HEK293 (cell line): ENCODE data around the gene CENPC.

ENCODE experiments used
- CTCF ChIA-PET: fragments of 350-600 bp; formaldehyde crosslinking; extraction: SDS; loops from one replicate; lab custom pipeline; 2021; ENCODE audit warnings: antibody characterized with exemption; lab: Yijun Ruan, JAX
- POLR2A ChIA-PET: fragments of 300-600 bp; formaldehyde crosslinking; extraction: SDS; loops from one replicate; lab custom pipeline; 2020; ENCODE audit warnings: antibody characterized with exemption, inconsistent platforms; lab: Yijun Ruan, JAX
- H3K27ac ChIP-seq: fragments of 200-500 bp; sonication (Bioruptor generic); 2 replicates; pipeline ENCODE4 v1.5.1; 2014; ENCODE audit warnings: low read depth, low read length, control low read depth, inconsistent platforms; ENCODE audit errors: extremely low read depth
- H3K36me3 ChIP-seq, 2 experiments: fragments of 200-500 bp in 1 of 2; sonication (Bioruptor generic) in 1 of 2; 1 replicate in 1 of 2; 2 replicates in 1 of 2; pipeline ENCODE4 v1.5.1; 2014 to 2017; ENCODE audit warnings: inconsistent platforms in 2 of 2, low read length in 2 of 2; ENCODE audit not compliant: control insufficient read depth in 2 of 2, insufficient read depth in 1 of 2
- H3K4me1 ChIP-seq: fragments of 200-500 bp; sonication (Bioruptor generic); 2 replicates; pipeline ENCODE4 v1.5.1; 2014; ENCODE audit warnings: mild to moderate bottlenecking, low read length, inconsistent platforms; ENCODE audit not compliant: control insufficient read depth, insufficient read depth
- H3K4me3 ChIP-seq: 2 replicates; pipeline ENCODE4 v1.5.1; 2011; ENCODE audit warnings: low read depth, mild to moderate bottlenecking, control low read depth, low read length, moderate library complexity
- H3K9me3 ChIP-seq: fragments of 200-500 bp; sonication (Bioruptor generic); 2 replicates; pipeline ENCODE4 v1.5.1; 2014; ENCODE audit warnings: low read depth, low read length, inconsistent platforms; ENCODE audit not compliant: control insufficient read depth, insufficient read depth
- GFI1B ChIP-seq: fragments of 450-650 bp; formaldehyde crosslinking; IDR thresholded peaks from 2 replicates; pipeline ENCODE4 v1.5.1; 2016; ENCODE audit warnings: missing biosample characterization, missing genetic modification characterization
- GLIS1 ChIP-seq: fragments of 450-650 bp; formaldehyde crosslinking; IDR thresholded peaks from 2 replicates; pipeline ENCODE4 v1.5.1; 2016; ENCODE audit warnings: missing biosample characterization, missing genetic modification characterization
- HIC1 ChIP-seq: fragments of 450-650 bp; formaldehyde crosslinking; IDR thresholded peaks from 2 replicates; pipeline ENCODE4 v1.5.1; 2016; ENCODE audit warnings: missing biosample characterization, missing genetic modification characterization
- KLF10 ChIP-seq: fragments of 450-650 bp; IDR thresholded peaks from 2 replicates; pipeline ENCODE4 v1.5.1; 2018; ENCODE audit warnings: missing biosample characterization, mild to moderate bottlenecking, missing genetic modification characterization
- KLF16 ChIP-seq: fragments of 450-650 bp; formaldehyde crosslinking; IDR thresholded peaks from 2 replicates; pipeline ENCODE4 v1.5.1; 2017; ENCODE audit warnings: missing biosample characterization, missing genetic modification characterization
- KLF9 ChIP-seq: fragments of 450-650 bp; formaldehyde crosslinking; IDR thresholded peaks from 2 replicates; pipeline ENCODE4 v1.5.1; 2016; ENCODE audit warnings: missing biosample characterization, missing genetic modification characterization, low read depth
- MZF1 ChIP-seq: fragments of 450-650 bp; formaldehyde crosslinking; IDR thresholded peaks from 2 replicates; pipeline ENCODE4 v1.5.1; 2017; ENCODE audit warnings: missing biosample characterization, missing genetic modification characterization, borderline replicate concordance
- SP3 ChIP-seq: fragments of 450-650 bp; formaldehyde crosslinking; IDR thresholded peaks from 2 replicates; pipeline ENCODE4 v1.5.1; 2016; ENCODE audit warnings: missing biosample characterization, missing genetic modification characterization
- WT1 ChIP-seq: fragments of 450-650 bp; formaldehyde crosslinking; IDR thresholded peaks from 2 replicates; pipeline ENCODE4 v1.5.1; 2016; ENCODE audit warnings: missing biosample characterization, missing genetic modification characterization
- ZBTB17 ChIP-seq: fragments of 450-650 bp; formaldehyde crosslinking; IDR thresholded peaks from 2 replicates; pipeline ENCODE4 v1.5.1; 2016; ENCODE audit warnings: missing biosample characterization, missing genetic modification characterization
- ZBTB8A ChIP-seq: fragments of 450-650 bp; formaldehyde crosslinking; IDR thresholded peaks from 2 replicates; pipeline ENCODE4 v1.5.1; 2016; ENCODE audit warnings: missing biosample characterization, missing genetic modification characterization
- ZFP3 ChIP-seq: fragments of 450-650 bp; formaldehyde crosslinking; IDR thresholded peaks from 2 replicates; pipeline ENCODE4 v1.5.1; 2016; ENCODE audit warnings: low read depth, missing biosample characterization, missing genetic modification characterization
- ZNF114 ChIP-seq: fragments of 450-650 bp; formaldehyde crosslinking; IDR thresholded peaks from 2 replicates; pipeline ENCODE4 v1.5.0; 2017; ENCODE audit warnings: missing biosample characterization, missing genetic modification characterization
- ZNF132 ChIP-seq: fragments of 450-650 bp; formaldehyde crosslinking; IDR thresholded peaks from 2 replicates; pipeline ENCODE4 v1.5.1; 2017; ENCODE audit warnings: missing biosample characterization, missing genetic modification characterization, borderline replicate concordance
- ZNF223 ChIP-seq: fragments of 450-650 bp; formaldehyde crosslinking; IDR thresholded peaks from 2 replicates; pipeline ENCODE4 v1.5.1; 2016; ENCODE audit warnings: missing biosample characterization, missing genetic modification characterization
- ZNF24 ChIP-seq: fragments of 450-650 bp; formaldehyde crosslinking; IDR thresholded peaks from 2 replicates; pipeline ENCODE4 v1.5.1; 2016; ENCODE audit warnings: missing biosample characterization, missing genetic modification characterization
- ZNF311 ChIP-seq: fragments of 450-650 bp; formaldehyde crosslinking; IDR thresholded peaks from 2 replicates; pipeline ENCODE4 v1.5.1; 2017; ENCODE audit warnings: missing biosample characterization, missing genetic modification characterization, borderline replicate concordance
- ZNF341 ChIP-seq: fragments of 450-650 bp; formaldehyde crosslinking; IDR thresholded peaks from 2 replicates; pipeline ENCODE4; 2016; ENCODE audit warnings: low read depth, missing biosample characterization, missing genetic modification characterization
- ZNF366 ChIP-seq: fragments of 450-650 bp; formaldehyde crosslinking; conservative IDR thresholded peaks from 2 replicates; pipeline ENCODE4 v1.5.1; 2016; ENCODE audit warnings: missing biosample characterization, missing genetic modification characterization
- ZNF48 ChIP-seq: fragments of 450-650 bp; formaldehyde crosslinking; IDR thresholded peaks from 2 replicates; pipeline ENCODE4 v1.5.1; 2016; ENCODE audit warnings: missing biosample characterization, missing genetic modification characterization
- ZNF544 ChIP-seq: fragments of 450-650 bp; formaldehyde crosslinking; IDR thresholded peaks from 2 replicates; pipeline ENCODE4 v1.5.0; 2017; ENCODE audit warnings: missing biosample characterization, missing genetic modification characterization
- ZNF548 ChIP-seq: fragments of 450-650 bp; formaldehyde crosslinking; IDR thresholded peaks from 2 replicates; pipeline ENCODE4 v1.5.1; 2016; ENCODE audit warnings: missing biosample characterization, missing genetic modification characterization
- ZNF560 ChIP-seq: fragments of 450-650 bp; formaldehyde crosslinking; IDR thresholded peaks from 2 replicates; pipeline ENCODE4 v1.5.1; 2017; ENCODE audit warnings: missing biosample characterization, missing genetic modification characterization, borderline replicate concordance
- ZNF626 ChIP-seq: fragments of 450-650 bp; sonication (Bioruptor Pico); formaldehyde crosslinking; IDR thresholded peaks from 2 replicates; pipeline ENCODE4 v1.5.1; 2018; ENCODE audit warnings: missing biosample characterization, missing genetic modification characterization, inconsistent platforms
- ZNF837 ChIP-seq: fragments of 450-650 bp; formaldehyde crosslinking; IDR thresholded peaks from 2 replicates; pipeline ENCODE4 v1.5.1; 2016; ENCODE audit warnings: missing biosample characterization, missing genetic modification characterization
- TF ChIP-seq, protein P1 (sequence below): fragments of 450-650 bp; formaldehyde crosslinking; IDR thresholded peaks from 2 replicates; pipeline ENCODE4 v1.5.1; 2016; ENCODE audit warnings: missing biosample characterization, missing genetic modification characterization
- TF ChIP-seq, protein P2 (sequence below): fragments of 450-650 bp; formaldehyde crosslinking; IDR thresholded peaks from 2 replicates; pipeline ENCODE4; 2016; ENCODE audit warnings: missing biosample characterization, missing genetic modification characterization
- TF ChIP-seq, protein P3 (sequence below): fragments of 450-650 bp; formaldehyde crosslinking; IDR thresholded peaks from 2 replicates; pipeline ENCODE4 v1.5.1; 2017; ENCODE audit warnings: missing biosample characterization, missing genetic modification characterization

The CENPC gene

DNA sequence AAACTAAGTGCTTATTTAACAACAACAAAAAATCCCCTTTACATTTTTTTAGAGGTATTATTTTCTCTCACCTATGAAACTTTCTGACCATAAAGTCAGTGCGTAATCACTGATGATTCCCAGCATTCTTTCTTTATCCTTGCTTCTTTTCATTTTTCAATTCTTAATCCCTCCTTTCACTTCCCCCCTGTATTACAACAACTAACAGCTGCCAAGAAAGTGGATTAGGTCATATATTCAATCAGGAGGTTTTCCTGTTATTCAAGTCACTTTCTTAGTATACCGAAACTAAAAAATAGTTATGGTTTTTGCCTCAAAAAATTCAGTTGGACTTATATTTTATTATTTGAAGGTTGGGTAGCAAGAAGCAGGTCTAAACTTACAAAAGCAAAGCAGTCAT lies 11.1 kb upstream of the CENPC start (continued):
- TF ChIP-seq ZNF132 (tag by site-specific recombination) (no peak), ZNF114 (tag by site-specific recombination) (no peak), ZNF544 (tag by site-specific recombination) (no peak), ZNF560 (tag by site-specific recombination) (no peak), ZBTB8A (tag by site-specific recombination) (no peak)
- TF ChIP-seq, protein P1, sequence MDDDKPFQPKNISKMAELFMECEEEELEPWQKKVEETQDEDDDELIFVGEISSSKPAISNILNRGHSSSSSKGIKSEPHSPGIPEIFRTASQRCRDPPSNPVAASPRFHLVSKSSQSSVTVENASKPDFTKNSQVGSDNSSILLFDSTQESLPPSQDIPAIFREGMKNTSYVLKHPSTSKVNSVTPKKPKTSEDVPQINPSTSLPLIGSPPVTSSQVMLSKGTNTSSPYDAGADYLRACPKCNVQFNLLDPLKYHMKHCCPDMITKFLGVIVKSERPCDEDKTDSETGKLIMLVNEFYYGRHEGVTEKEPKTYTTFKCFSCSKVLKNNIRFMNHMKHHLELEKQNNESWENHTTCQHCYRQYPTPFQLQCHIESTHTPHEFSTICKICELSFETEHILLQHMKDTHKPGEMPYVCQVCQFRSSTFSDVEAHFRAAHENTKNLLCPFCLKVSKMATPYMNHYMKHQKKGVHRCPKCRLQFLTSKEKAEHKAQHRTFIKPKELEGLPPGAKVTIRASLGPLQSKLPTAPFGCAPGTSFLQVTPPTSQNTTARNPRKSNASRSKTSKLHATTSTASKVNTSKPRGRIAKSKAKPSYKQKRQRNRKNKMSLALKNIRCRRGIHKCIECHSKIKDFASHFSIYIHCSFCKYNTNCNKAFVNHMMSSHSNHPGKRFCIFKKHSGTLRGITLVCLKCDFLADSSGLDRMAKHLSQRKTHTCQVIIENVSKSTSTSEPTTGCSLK: no peak

DNA sequence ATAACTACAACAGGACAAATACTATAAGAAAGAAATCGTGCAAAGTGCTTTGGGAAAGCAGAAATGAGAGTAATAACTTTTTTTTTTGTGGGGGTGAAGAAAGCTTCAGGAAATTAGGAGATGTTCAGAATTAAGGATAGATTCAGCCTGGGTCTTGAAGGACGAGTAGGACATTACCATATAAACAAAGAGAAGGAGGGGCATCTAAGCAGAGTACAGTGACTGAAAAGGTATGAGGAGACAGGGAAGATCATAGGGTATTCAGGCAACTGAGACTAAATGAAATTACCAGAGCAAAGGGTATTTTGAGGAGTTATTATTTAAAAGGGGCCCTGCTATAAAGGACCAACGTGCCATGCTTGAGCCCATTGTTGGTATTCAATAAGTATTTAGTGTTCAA lies 10.1 kb upstream of the CENPC start:
- CTCF ChIA-PET: no interaction called here
- no peaks in the 10 kb centered on the region for H3K36me3 ChIP-seq
- no peaks in the 10 kb centered on the region for H3K9me3 ChIP-seq
- H3K27ac ChIP-seq: no peak overlapping the region
- H3K4me1 ChIP-seq: no peaks in the 10 kb centered on the region
- POLR2A ChIA-PET: no interaction called here
- H3K4me3 ChIP-seq: no peak overlapping the region
- TF ChIP-seq ZNF837 (tag by site-specific recombination) (no peak), ZNF24 (tag by site-specific recombination) (no peak), GLIS1 (no peak), ZNF626 (tag by site-specific recombination) (no peak), MZF1 (tag by site-specific recombination) (no peak), ZNF48 (tag by site-specific recombination) (no peak), KLF16 (tag by site-specific recombination) (no peak), KLF9 (no peak)
- TF ChIP-seq, protein P2, sequence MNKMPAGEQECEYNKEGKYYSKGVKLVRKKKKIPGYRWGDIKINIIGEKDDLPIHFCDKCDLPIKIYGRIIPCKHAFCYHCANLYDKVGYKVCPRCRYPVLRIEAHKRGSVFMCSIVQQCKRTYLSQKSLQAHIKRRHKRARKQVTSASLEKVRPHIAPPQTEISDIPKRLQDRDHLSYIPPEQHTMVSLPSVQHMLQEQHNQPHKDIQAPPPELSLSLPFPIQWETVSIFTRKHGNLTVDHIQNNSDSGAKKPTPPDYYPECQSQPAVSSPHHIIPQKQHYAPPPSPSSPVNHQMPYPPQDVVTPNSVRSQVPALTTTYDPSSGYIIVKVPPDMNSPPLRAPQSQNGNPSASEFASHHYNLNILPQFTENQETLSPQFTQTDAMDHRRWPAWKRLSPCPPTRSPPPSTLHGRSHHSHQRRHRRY (tag by site-specific recombination): no peak

- H3K36me3 ChIP-seq: no peaks in the 10 kb centered on the region
- ChIA-PET CTCF (interaction anchor here (0.9 kb wide), 1 partner anchor 191 kb away, joined by 4 read pairs; no protein-coding TSS in a partner anchor), POLR2A (no interaction called here)
- H3K4me1 ChIP-seq: no peaks in the 10 kb centered on the region
- no peak overlapping the region for H3K4me3 ChIP-seq
- H3K9me3 ChIP-seq: no peaks in the 10 kb centered on the region
- no peak overlapping the region for H3K27ac ChIP-seq
- no peak for TF ChIP-seq ZNF341 (tag by site-specific recombination)
- no peak for TF ChIP-seq ZBTB17 (tag by site-specific recombination)
- TF ChIP-seq HIC1: no peak
- TF ChIP-seq MZF1 (tag by site-specific recombination): no peak
- TF ChIP-seq, protein P3, sequence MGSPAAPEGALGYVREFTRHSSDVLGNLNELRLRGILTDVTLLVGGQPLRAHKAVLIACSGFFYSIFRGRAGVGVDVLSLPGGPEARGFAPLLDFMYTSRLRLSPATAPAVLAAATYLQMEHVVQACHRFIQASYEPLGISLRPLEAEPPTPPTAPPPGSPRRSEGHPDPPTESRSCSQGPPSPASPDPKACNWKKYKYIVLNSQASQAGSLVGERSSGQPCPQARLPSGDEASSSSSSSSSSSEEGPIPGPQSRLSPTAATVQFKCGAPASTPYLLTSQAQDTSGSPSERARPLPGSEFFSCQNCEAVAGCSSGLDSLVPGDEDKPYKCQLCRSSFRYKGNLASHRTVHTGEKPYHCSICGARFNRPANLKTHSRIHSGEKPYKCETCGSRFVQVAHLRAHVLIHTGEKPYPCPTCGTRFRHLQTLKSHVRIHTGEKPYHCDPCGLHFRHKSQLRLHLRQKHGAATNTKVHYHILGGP: no peak
- no peak for TF ChIP-seq ZNF626 (tag by site-specific recombination)
- no peak for TF ChIP-seq WT1 (tag by site-specific recombination)
- TF ChIP-seq SP3: no peak
- no peak for TF ChIP-seq ZNF366 (tag by site-specific recombination)
- TF ChIP-seq ZFP3 (tag by site-specific recombination): no peak
- TF ChIP-seq ZNF223 (tag by site-specific recombination): no peak
- TF ChIP-seq ZNF548 (tag by site-specific recombination): no peak
- no peak for TF ChIP-seq ZNF114 (tag by site-specific recombination)
- TF ChIP-seq KLF10 (tag by site-specific recombination): no peak
- TF ChIP-seq GFI1B (tag by site-specific recombination): no peak
- no peak for TF ChIP-seq ZNF311 (tag by site-specific recombination)
Measured at GRCh38 chr4:67554096-67554495, 8.8 kb upstream of the CENPC start.
